GM12873 (cell line): ENCODE data around the gene NOL6.

Source experiments
- TF ChIP-seq, protein P1 (sequence below): IDR thresholded peaks from 2 replicates; pipeline ENCODE4 v1.5.1; 2012; ENCODE audit warnings: low read depth, mild to moderate bottlenecking, moderate library complexity, low read length, control low read depth; ENCODE audit not compliant: insufficient read depth; ENCODE audit errors: missing control alignments

Gene NOL6

DNA sequence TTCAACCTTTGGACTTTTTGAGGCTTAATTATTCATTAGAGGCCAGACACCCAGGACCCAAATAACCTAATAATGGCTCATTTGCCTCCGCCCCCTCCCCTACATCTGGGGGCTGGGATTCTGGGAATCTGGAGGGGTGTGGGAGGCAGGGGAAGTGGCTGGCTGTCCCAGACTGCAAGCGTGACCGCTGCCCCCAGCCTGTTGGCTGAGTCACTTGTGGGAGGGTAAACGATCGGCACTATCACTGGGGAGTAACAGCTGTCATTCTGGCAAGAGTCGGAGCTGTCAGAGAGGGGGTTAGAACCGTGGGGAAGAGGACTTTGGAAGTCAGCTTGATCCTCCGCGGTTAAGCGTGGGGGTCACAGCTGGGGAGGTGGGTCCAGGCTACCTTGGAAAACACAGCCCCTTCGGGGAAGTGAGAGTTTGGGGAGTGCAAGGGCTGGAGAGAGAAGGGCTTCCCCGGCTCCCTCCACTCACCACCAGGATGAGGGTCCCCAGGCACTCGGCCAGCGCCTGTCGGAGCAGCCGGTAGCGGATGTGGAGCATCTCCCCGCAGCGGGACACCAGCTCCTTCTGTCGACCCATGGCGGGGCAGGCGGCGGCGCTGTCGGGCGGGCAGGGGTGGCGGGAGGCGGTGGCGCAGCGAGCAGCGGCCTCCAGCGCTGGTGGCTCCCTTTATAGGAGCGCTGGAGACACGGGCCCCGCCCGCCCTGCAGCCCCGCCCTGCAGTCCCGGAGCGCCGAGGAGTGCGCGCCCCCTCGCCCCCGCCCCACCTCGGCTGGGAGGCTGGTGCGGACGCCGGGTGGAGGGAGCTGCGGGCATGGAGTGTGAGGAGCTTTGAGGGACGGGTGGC lies 26.6 kb downstream of the NOL6 start, which contains the start of gene AQP3:
Gene AQP3, minus strand, starts transcription at position 648 of the 853 bp plus-strand sequence. Its CDS starts 63 bp downstream, at position 585.
- TF ChIP-seq, protein P1, sequence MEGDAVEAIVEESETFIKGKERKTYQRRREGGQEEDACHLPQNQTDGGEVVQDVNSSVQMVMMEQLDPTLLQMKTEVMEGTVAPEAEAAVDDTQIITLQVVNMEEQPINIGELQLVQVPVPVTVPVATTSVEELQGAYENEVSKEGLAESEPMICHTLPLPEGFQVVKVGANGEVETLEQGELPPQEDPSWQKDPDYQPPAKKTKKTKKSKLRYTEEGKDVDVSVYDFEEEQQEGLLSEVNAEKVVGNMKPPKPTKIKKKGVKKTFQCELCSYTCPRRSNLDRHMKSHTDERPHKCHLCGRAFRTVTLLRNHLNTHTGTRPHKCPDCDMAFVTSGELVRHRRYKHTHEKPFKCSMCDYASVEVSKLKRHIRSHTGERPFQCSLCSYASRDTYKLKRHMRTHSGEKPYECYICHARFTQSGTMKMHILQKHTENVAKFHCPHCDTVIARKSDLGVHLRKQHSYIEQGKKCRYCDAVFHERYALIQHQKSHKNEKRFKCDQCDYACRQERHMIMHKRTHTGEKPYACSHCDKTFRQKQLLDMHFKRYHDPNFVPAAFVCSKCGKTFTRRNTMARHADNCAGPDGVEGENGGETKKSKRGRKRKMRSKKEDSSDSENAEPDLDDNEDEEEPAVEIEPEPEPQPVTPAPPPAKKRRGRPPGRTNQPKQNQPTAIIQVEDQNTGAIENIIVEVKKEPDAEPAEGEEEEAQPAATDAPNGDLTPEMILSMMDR = peak; percentile 16

DNA sequence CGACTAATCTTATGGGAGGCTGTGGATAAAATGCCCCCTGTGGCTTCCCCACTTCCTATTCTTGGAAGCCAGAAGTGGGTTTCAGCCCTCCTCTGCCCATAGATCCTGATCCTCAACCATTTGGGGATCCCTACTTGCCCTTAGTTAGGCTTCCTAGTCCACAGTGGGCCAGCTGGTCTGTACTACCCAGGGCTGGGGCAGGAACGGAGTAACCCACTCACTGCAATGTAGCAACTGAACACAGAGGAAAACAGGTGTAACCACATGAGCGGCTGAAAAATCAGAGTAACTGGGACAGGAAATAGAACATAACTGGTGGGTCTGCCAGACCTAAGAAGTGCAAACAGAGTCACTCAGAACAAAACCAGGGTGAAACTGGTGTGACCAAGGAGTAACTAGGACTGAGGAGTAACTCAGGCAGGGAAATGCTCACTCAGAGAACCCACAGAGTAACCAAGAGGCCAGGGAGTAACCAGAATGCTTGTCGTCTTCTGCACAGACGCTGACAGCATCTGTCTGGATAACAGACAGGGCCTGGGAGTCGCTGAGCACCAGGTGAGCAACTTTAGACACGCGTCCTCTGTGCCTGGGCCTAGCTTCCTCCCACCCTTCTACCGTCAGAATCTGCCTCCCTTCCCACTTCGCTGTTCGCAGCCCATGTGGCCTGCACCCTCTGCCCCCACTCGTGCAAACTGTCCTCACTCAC lies 27.3 kb downstream of the NOL6 start:
- TF ChIP-seq, protein P1 = no peak

DNA sequence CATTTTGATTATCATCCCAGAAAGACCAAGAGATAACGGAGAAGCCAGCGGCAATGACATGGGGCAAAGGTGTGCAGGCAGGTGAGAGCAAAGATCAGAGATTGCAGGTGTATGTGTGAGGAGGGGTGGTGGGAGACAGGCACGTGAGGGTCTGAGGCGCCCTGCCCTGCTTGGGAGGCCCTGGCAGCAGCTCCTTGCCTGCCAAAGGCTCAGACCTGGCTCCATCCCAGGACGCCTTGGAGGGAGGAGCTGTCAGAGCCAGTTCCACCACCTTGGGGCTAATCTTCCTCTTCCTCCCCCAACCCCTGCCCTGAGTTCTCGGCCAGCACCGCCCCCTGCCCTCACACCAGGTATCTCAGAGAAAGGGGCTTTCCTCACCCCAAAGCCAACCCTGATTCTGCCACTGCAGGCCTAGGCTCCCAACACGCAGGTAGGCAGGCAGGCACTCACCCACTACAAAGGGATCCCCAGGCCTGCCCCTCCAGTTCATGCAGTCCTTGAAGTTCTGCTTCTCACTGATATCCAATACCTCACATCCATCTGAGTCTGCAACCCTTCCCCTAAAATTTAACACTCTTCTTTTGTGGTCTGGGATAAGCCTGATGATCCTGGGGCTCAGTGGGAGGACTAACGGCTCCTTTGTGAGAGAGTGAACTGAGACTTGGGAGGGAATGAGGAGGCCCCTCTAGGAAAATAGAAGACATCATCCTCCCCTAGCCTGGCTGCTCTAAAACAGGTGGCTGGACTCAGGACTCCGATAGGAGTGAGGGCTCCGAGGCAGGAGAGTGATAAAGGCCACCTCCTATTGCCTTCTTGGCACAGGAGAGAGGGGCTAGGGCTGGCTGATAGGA lies 28.1 kb downstream of the NOL6 start:
- TF ChIP-seq, protein P1 = no peak

DNA sequence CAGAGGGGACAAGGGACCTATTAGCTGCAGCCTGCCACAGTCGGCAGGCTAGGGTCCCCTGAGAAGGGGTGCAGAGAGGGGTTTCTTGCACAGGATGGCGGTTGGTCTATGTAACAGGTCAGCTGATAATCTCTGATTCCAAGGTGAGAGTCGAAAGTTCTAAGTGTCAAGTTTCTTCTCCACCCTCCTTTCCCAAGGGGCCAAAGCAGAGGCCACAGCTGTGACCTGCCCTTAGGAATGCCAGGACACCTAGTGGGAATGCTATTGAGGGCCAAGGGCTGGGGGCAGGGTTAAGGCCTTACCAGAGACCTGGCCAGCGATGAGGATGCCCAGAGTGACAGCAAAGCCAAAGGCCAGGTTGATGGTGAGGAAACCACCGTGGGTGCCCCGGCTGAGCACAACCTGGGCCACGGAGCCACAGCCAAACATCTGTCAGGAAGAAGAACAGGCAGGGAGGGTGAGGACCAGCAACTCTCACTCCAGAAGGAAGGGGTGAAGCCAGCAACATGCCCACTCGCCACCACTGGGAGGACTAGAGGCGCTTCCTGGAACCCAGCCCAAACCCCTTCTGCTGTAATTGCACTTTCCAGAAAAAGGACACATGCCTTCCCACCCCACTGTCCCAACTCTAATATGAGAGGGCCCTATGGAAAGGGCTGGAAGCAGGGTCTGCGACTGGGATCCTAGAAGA lies 30.1 kb downstream of the NOL6 start:
- TF ChIP-seq, protein P1 = no peak

DNA sequence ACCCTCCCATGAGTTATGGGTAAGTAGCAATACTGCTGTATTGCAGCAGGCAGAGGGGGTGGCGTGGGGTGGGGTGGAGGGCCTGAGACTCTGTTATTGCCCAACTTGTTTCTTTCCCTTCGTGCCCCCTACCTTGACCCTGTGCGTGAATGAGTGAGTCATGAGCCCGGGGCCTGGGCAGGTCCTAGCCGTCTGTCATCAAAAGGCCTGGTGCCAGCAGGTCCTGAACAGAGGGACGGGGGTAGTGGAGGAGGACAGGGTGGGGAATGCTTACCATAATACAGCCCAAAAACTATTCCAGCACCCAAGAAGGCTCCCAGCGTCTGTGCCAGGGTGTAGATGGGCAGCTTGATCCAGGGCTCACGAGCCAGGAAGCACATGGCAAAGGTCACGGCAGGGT lies 30.7 kb downstream of the NOL6 start:
- TF ChIP-seq, protein P1 = no peak

DNA sequence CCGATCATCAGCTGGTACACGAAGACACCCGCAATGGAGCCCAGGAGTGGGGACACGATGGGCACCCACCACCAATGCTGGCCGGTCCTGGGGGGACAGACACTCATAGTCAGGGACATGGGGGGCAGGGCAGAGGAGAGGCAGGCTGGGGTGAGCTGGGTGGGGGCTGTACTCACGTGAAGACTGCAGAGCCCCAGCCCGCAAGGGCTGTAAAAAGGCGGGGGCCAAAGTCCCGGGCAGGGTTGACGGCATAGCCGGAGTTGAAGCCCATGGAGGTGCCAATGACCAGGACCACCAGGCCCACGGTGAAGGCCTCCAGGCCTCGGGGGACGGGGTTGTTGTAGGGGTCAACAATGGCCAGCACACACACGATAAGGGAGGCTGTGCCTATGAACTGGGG lies 31.6 kb downstream of the NOL6 start:
- TF ChIP-seq, protein P1 = no peak
